Astrocyte of the spinal cord (primary cell): ENCODE measurements around the gene EVPL.
"Not testable (repeated sequence)": the region's sequence is repeated elsewhere in the genome, so short reads cannot be mapped to it uniquely, and the experiment has no call there.

Experiments used
- DNase-seq: peaks from one replicate; pipeline ENCODE4 v3.0.0; 2011; ENCODE audit warnings: low read depth, low spot score
- H3K4me3 ChIP-seq: 2 replicates; pipeline ENCODE4 v1.5.1; 2011; ENCODE audit warnings: low read depth, mild to moderate bottlenecking, low read length, moderate library complexity
- in situ Hi-C: cut with HindIII; loops from 2 replicates; pipeline ENCODE4 v1.10.0; 2017; ENCODE audit warnings: low sequenced_read_pairs
- TF ChIP-seq, protein P1 (sequence below): IDR thresholded peaks from 2 replicates; pipeline ENCODE4 v1.5.1; 2012; ENCODE audit warnings: low read depth, mild to moderate bottlenecking, low read length, inconsistent platforms

The EVPL gene

DNA sequence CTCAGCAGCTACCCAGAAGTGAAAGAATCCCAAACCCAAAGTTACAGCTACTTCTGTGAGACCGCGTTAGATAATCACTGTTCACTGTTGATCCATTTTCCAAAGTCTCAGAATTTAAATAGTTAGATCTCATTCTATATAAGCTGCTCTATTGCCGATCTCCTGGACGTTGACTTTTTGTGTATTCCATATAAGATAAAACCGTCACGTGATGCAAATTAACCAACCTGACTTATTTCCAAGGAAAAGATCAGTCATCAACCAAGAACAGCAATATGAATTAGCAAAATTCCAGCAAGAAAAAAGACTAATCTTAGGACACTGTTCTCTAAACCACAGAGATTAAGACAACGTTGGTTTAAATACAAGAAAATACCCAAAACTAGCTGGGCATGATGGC is 56.5 kb downstream of the EVPL start:
- in situ Hi-C loops: no loop called here
- DNase-seq: no peak
- TF ChIP-seq, protein P1, sequence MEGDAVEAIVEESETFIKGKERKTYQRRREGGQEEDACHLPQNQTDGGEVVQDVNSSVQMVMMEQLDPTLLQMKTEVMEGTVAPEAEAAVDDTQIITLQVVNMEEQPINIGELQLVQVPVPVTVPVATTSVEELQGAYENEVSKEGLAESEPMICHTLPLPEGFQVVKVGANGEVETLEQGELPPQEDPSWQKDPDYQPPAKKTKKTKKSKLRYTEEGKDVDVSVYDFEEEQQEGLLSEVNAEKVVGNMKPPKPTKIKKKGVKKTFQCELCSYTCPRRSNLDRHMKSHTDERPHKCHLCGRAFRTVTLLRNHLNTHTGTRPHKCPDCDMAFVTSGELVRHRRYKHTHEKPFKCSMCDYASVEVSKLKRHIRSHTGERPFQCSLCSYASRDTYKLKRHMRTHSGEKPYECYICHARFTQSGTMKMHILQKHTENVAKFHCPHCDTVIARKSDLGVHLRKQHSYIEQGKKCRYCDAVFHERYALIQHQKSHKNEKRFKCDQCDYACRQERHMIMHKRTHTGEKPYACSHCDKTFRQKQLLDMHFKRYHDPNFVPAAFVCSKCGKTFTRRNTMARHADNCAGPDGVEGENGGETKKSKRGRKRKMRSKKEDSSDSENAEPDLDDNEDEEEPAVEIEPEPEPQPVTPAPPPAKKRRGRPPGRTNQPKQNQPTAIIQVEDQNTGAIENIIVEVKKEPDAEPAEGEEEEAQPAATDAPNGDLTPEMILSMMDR: no peak
- no peak overlapping the region for H3K4me3 ChIP-seq

DNA sequence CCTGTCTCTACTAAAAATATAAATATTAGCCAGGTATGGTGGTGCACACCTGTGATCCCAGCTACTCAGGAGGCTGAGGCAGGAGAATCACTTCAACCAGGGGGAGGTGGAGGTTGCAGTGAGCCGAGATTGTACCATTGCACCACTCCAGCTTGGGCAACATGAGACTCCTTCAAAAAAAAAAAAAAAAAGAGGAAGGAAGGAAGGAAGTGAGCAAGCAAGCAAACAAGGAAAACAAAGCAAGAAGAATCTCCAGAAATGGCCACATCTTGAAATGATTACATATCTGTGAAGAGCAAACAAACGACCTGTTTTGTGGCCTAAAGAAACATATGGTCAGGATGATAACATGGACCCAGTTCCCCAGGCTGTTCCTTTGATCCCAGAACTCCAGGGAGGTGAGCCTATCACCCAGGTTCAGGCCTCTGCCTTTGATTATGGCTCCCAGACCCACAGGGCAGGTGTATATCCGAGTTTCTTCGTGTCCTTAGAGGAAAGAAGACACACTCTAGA is 57.0 kb downstream of the EVPL start:
- no peak overlapping the region for H3K4me3 ChIP-seq
- TF ChIP-seq, protein P1: no peak
- DNase-seq: no peak
- in situ Hi-C loops: no loop called here

DNA sequence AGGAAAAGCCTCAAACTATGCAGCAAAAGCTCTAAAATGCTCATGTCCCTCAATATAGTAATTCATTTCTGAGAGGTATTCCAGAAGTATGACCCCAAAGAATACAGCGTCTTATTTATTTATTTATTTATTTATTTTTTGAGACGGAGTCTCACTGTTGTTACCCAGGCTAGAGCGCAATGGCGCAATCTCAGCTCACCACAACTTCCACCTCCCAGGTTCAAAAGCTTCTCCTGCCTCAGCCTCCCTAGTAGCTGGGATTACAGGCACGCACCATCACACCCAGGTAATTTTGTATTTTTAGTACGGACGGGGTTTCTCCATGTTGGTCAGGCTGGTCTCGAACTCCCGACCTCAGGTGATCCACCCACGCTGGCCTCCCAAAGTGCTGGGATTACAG is 58.1 kb downstream of the EVPL start:
- in situ Hi-C loops, H3K4me3 ChIP-seq, DNase-seq: not testable (repeated sequence)

DNA sequence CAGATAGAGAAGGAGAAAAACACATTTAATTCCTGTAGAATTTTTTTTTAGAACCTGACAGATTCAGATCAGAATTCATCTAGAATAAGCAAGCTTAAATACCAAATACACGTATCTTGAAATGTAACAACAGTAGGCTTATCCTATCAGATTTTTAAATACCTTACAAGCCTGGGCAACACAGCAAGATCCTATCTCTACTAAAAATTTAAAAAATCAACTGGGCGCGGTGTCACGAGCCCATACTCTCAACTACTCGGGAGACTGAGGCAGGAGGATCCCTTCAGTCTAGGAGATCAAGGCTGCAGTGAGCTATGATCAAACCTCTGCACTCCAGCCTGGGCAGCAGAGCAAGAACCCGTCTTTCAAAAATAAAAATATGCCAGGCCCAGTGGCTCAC is 61.6 kb downstream of the EVPL start:
- no peak overlapping the region for H3K4me3 ChIP-seq
- no peak for DNase-seq
- TF ChIP-seq, protein P1: no peak
- in situ Hi-C loops: no loop called here

DNA sequence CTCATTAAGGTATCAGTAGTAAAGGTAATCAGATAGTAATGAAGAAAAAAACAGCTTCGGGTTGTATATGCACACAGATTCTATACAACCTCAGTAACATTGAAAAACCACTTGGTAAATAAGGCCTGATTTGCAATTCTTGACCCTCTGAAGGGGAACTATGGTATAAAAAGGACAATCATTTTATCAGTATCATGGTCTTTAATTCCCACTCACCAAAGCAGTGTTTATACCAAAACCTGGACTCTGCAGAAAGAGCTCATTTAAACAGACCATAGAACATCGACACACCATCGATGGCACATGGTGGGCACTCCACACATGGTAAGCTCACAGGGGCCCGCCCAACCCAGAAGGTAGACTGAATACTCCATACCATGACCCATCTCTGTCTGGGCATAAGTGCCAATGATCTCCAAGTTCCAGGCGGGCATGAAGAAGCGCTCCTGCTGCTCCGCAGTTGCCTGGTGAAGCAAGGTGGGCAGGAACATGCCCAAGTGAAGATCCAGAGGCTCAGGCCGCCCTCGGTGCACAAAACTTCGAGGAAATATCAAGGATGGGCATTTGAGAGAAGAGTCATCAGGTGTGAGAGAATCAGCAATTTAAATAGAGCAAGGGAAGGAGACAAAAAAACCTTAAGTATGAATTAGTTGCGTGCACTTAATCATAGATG is 67.1 kb downstream of the EVPL start:
- in situ Hi-C loops: no loop called here
- TF ChIP-seq, protein P1: no peak
- no peak overlapping the region for H3K4me3 ChIP-seq
- DNase-seq: no peak

DNA sequence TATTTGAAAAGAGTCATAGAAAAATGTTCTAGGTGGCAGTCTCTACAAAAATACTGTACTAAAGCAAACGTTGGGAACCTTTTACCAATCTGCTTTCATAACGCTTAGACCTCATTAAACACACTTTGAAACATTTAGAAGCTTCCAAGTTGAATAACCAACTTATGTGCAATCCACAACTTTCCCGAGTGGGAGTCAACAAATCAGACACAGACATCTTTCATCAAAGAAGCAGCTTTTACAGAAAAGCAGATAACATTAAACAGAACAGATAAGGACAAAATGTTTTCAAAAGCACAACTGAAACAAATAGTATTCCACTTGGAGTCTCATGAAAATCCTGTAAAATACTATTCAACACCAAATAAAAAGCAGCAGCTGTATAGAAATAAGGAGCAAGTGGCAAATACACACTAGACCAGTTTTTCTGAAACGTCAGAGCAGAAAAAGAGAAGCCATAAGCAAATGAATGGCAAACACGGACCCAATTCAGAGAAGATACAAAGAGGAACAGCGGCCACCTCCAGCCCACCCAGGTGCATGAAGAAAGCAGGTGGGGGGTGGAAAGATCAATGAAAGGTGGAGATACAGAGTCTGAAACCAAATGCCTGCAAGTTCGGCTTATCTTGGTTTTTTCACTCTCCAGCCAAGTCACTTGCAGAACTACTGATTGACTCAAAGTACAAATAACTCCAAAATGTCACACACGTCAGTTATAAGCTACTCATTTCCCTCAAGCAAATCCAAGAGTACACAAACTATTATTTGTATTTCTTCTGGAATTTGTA is 67.9 kb downstream of the EVPL start:
- H3K4me3 ChIP-seq: no peak overlapping the region
- TF ChIP-seq, protein P1: no peak
- in situ Hi-C loops: no loop called here
- no peak for DNase-seq
